ENCODE data around the gene EGFLAM.

The EGFLAM gene

GRCh38 chr5:38360323-38361061, 102.1 kb downstream of the EGFLAM start:
- Histone ChIP-seq H3K79me2 (ENCODE audit: insufficient read depth, low read depth) (no peaks in the 10 kb centered on the region), H3K4me2 (no peak overlapping the region), H3K9ac (no peak overlapping the region), H2AFZ (ENCODE audit: low read depth) (no peak overlapping the region), H3K27ac (no peak overlapping the region), H3K4me3 (IDR thresholded peaks at IDR 0.05; ENCODE audit: insufficient read depth, low read depth, low read length) (no peak overlapping the region), H3K27me3 (ENCODE audit: insufficient read depth, low read depth) (no peaks in the 10 kb centered on the region), H3K36me3 (ENCODE audit: insufficient read depth) (no peaks in the 10 kb centered on the region), H4K20me1 (ENCODE audit: insufficient read depth) (no peaks in the 10 kb centered on the region), H3K4me1 (ENCODE audit: low read depth, poor library complexity, severe bottlenecking) (no peaks in the 10 kb centered on the region)
- TF ChIP-seq CTCF (conservative IDR thresholded peaks at IDR 0.05; ENCODE audit: low read depth, low read length), result no peak

- Histone ChIP-seq H3K27me3 (ENCODE audit: insufficient read depth, low read depth) (no peaks in the 10 kb centered on the region), H3K79me2 (ENCODE audit: insufficient read depth, low read depth) (no peaks in the 10 kb centered on the region), H2AFZ (ENCODE audit: low read depth) (no peak overlapping the region), H3K9ac (no peak overlapping the region), H3K27ac (no peak overlapping the region), H3K4me2 (no peak overlapping the region), H3K36me3 (ENCODE audit: insufficient read depth) (no peaks in the 10 kb centered on the region), H3K4me3 (IDR thresholded peaks at IDR 0.05; ENCODE audit: insufficient read depth, low read depth, low read length) (no peak overlapping the region), H3K4me1 (ENCODE audit: low read depth, poor library complexity, severe bottlenecking) (no peaks in the 10 kb centered on the region), H4K20me1 (ENCODE audit: insufficient read depth) (no peaks in the 10 kb centered on the region)
- no peak for TF ChIP-seq CTCF (conservative IDR thresholded peaks at IDR 0.05; ENCODE audit: low read depth, low read length)
Observed at GRCh38 chr5:38362713-38363112, 104.4 kb downstream of the EGFLAM start.

GRCh38 chr5:38364825-38365224, 106.5 kb downstream of the EGFLAM start:
- TF ChIP-seq CTCF (conservative IDR thresholded peaks at IDR 0.05; ENCODE audit: low read depth, low read length), result no peak
- Histone ChIP-seq H3K4me3 (IDR thresholded peaks at IDR 0.05; ENCODE audit: insufficient read depth, low read depth, low read length) (no peak overlapping the region), H3K9ac (no peak overlapping the region), H2AFZ (ENCODE audit: low read depth) (no peak overlapping the region), H3K79me2 (ENCODE audit: insufficient read depth, low read depth) (no peaks in the 10 kb centered on the region), H3K4me2 (no peak overlapping the region), H4K20me1 (ENCODE audit: insufficient read depth) (no peaks in the 10 kb centered on the region), H3K27ac (no peak overlapping the region), H3K4me1 (ENCODE audit: low read depth, poor library complexity, severe bottlenecking) (no peaks in the 10 kb centered on the region), H3K27me3 (ENCODE audit: insufficient read depth, low read depth) (no peaks in the 10 kb centered on the region), H3K36me3 (ENCODE audit: insufficient read depth) (no peaks in the 10 kb centered on the region)

- H3K4me3 ChIP-seq (IDR thresholded peaks at IDR 0.05; ENCODE audit: insufficient read depth, low read depth, low read length), result no peak overlapping the region
- H3K9ac ChIP-seq, result no peak overlapping the region
- no peak for TF ChIP-seq CTCF (conservative IDR thresholded peaks at IDR 0.05; ENCODE audit: low read depth, low read length)
- H3K27me3 ChIP-seq (ENCODE audit: insufficient read depth, low read depth), result no peaks in the 10 kb centered on the region
- no peaks in the 10 kb centered on the region for H3K79me2 ChIP-seq (ENCODE audit: insufficient read depth, low read depth)
- no peaks in the 10 kb centered on the region for H3K36me3 ChIP-seq (ENCODE audit: insufficient read depth)
- no peak overlapping the region for H3K27ac ChIP-seq
- H3K4me1 ChIP-seq (ENCODE audit: low read depth, poor library complexity, severe bottlenecking), result no peaks in the 10 kb centered on the region
- H2AFZ ChIP-seq (ENCODE audit: low read depth), result no peak overlapping the region
- no peak overlapping the region for H3K4me2 ChIP-seq
- no peaks in the 10 kb centered on the region for H4K20me1 ChIP-seq (ENCODE audit: insufficient read depth)
Observed at GRCh38 chr5:38367410-38367809, 109.1 kb downstream of the EGFLAM start.

Measured in KMS-11 (cell line).